ENCODE measurements around the gene LYRM7.
"Not testable (repeated sequence)": the region's sequence is repeated elsewhere in the genome, so short reads cannot be mapped to it uniquely, and the experiment has no call there.

The LYRM7 gene

GRCh38 chr5:131170540-131171275 is at the start of gene LYRM7:
TSS of gene LYRM7 (plus strand) at chr5:131170944. CDS start at chr5:131171021, 77 bp downstream.
- DNase-seq (ENCODE audit: low read depth), result peak; percentile 85

GRCh38 chr5:131127244-131127643 is 43.5 kb upstream of the LYRM7 start:
- DNase-seq (ENCODE audit: low read depth), result not testable (repeated sequence)

- DNase-seq (ENCODE audit: low read depth), result no peak
Observed at GRCh38 chr5:131129306-131129705, 41.4 kb upstream of the LYRM7 start.

- DNase-seq (ENCODE audit: low read depth), result not testable (repeated sequence)
Observed at GRCh38 chr5:131133091-131133490, 37.7 kb upstream of the LYRM7 start.

DNA sequence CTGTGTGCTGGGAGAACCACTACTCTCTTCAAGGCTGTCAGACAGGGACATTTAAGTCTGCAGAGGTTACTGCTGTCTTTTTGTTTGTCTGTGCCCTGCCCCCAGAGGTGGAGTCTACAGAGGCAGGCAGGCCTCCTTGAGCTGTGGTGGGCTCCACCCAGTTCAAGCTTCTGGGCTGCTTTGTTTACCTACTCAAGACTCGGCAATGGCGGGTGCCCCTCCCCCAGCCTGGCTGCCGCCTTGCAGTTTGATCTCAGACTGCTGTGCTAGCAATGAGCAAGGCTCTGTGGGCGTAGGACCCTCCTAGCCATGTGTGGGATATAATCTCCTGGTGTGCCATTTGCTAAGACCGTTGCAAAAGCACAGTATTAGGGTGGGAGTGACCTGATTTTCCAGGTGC is 32.3 kb upstream of the LYRM7 start:
- not testable (repeated sequence) for DNase-seq (ENCODE audit: low read depth)

DNA sequence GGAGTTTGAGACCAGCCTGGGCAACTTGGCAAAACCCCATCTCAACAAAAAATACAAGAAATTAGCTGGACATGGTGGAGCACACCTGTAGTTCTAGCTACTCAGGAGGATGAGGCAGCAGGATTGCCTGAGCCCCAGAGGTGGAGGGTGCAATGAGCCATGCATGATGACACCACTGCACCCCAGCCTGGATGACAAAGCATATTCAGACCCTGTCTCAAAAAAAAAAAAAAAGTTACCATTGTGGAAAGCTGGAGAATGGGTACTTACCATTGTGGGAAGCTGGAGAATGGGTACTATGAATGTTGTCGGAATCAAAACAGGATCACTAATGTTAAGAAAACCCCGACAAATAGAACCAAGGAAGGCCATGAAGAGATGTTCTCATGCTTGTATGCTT is 31.4 kb upstream of the LYRM7 start:
- no peak for DNase-seq (ENCODE audit: low read depth)

GRCh38 chr5:131142970-131143617 is 27.6 kb upstream of the LYRM7 start:
- DNase-seq (ENCODE audit: low read depth), result no peak

GRCh38 chr5:131147258-131147657 is 23.5 kb upstream of the LYRM7 start:
- DNase-seq (ENCODE audit: low read depth), result no peak

GRCh38 chr5:131148835-131149234 is 21.9 kb upstream of the LYRM7 start:
- DNase-seq (ENCODE audit: low read depth), result no peak

- no peak for DNase-seq (ENCODE audit: low read depth)
Observed at GRCh38 chr5:131150408-131150807, 20.3 kb upstream of the LYRM7 start.

GRCh38 chr5:131151216-131151615 is 19.5 kb upstream of the LYRM7 start:
- DNase-seq (ENCODE audit: low read depth), result no peak

- no peak for DNase-seq (ENCODE audit: low read depth)
Observed at GRCh38 chr5:131156385-131156784, 14.4 kb upstream of the LYRM7 start.

DNA sequence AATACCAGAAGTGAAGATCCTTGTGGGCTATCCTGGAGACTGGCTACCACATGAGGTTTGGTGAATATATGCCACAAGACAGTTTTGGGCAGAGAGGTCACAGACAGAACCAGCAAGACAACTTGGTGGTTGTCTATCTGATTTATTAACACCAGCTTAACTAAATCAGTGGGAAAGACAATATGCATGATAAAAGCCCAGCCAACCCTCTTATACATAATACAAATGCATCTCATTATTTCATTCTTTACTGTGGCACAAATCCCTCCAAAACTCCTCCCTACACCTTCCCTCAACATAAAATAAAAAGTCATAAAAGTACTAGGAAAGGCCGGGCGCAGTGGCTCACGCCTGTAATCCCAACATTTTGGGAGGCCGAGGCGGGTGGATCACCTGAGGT is 13.8 kb upstream of the LYRM7 start:
- no peak for DNase-seq (ENCODE audit: low read depth)

DNA sequence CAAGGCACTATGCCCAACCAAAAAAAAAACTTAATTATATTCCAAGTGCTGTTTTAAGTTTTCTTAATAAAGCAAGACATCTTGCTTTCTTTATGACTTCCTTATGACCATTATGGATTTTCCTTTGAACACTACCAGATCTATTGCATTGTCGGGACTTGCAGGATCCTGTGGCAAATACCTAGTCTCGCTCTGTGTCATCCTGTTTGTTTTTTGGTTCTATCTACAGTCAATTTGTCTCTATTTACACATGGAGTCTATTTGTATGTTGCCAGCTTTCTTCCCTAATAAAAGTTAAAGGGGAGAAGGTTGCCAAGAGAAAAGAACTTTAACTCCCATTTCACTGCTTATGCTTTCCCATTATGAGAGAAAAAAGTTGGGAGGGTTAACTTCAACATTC is 10.6 kb upstream of the LYRM7 start:
- DNase-seq (ENCODE audit: low read depth), result no peak

DNA sequence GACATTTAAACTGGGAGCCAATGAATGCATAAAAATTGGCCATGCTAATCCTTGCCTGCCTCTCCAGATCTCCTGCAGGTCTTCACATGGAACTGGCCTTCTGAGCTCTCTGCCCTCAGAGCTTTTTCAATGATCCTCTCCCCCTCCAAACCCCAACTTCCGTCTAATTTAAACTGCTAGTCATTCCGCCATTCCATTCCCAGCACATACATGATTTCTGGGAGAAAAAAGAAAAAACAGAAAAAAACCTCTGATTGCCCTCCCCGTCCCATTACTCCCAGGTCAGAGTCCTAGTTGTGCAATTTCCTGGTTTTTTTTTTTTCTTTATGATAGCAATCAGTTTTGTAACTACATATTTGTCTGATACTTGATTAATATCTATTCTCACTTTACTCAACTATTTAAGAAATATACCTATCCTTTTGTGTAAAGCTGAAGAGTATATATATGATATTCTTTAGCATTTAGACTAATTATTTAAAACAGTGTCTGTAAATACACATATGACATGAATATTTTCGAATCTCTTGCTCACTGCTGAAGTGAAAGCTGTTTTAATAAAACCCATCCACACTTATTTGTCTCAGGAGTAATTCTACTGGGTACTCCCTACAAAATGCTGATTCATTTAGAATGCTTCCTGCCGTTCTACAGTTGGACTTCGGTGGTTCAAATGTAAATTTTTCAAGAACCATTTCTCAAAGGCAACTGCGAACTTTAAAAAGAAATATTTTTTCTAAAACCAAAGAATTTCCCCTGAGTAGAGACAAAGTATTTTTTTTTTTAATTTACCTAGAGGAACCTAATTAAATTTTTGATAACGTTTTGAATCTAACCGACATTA is 7.2 kb upstream of the LYRM7 start:
- DNase-seq (ENCODE audit: low read depth), result no peak

DNA sequence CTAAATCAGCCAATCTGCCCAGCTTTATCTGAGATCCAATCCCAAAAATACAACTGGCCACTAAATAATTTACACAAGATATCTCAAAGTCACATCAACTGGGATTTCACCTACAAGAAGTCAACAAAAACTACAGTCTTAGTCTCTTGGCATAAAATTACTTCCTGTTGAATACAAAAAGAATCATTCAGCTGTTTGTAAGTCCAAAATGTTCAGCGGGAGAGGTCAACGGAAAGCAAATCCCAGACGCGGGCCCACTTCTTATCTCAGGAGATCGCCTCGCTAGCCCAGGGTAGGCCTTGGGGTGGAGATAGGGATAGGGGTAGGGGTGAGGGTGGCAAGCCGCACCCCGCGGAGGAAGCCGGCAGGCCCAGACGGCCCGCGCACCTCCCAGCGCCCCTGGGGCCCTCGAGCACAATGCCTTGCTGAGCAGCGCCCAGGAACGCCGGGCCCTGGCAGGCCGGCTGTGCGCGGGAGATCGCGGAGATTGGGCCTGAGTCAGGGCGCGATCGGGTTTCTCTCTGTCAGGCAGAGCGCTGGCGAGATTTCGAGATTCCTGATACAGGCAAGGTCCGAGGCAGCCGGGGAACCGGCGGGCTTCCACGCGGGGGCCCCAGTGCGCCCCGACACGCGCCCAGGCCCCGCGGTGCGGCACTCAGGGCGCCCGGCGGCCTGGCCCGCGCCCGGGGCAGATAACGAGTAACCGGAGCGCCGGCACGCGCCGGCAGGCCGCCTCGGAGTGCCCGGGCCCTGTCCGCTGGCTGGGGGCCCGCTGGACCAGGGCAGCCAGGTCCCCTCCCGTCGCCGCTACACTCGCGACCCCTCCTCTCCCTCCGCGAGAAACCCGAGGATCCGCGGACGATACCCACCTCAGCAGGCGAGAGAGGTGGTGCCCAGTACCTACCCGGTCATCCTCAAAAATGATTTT is 6.3 kb upstream of the LYRM7 start:
- DNase-seq (ENCODE audit: low read depth), result peak; percentile 35

GRCh38 chr5:131165119-131165727 is 5.5 kb upstream of the LYRM7 start, which contains the start of gene HINT1:
TSS of gene HINT1 (minus strand) at chr5:131165256. CDS start at chr5:131165205, 51 bp downstream.
- DNase-seq (ENCODE audit: low read depth), result peak; percentile 80

DNA sequence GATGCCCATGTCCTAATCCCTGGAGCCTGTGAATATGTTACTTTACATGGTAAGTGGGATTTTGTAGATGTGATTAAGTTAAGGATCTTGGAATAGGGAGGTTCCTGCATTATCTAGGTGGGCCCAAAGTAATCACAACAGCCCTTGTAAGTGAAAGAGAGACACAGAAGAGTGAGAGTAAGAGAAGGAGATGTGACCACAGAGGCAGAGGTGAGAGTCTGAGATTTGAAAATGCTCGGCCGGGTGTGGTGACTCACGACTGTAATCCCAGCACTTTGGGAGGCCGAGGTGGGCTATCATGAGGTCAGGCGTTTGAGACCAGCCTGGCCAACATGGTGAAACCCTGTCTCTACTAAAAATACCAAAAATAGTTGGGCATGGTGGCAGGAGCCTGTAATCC is 3.1 kb upstream of the LYRM7 start:
- no peak for DNase-seq (ENCODE audit: low read depth)

DNA sequence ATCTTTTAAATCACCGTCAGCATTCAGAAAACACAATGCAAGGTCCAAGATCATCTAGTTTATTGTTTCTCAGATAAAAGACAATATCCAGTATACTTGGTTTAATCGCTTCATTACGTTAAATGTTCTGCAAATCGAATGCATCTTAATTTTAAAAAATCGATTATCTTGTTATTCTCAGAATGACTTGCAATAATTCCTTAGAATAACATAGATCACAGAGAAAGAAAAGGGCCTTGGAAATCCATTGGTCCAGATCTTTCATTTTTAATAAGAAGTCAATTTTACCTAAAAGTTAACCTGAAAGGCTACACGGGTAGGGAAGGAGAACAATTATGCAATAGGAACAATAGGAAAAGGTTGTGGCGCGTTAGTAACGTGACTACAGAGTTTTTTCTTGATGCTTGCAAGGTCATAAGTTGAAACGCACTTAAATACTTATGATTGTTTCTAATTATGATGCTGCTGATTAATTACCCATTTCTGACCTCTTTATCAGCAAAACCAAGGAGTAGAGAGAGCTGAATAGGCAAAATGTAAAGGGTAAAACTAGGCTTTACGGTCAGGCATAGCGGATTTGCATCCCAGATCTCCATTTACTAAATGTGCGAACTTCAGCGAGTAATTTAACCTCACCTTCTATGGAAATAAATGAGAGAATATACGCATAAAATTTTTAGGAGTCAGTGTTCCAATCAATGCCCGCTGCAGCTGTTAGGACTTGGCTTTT is 769 bp upstream of the LYRM7 start:
- no peak for DNase-seq (ENCODE audit: low read depth)

DNA sequence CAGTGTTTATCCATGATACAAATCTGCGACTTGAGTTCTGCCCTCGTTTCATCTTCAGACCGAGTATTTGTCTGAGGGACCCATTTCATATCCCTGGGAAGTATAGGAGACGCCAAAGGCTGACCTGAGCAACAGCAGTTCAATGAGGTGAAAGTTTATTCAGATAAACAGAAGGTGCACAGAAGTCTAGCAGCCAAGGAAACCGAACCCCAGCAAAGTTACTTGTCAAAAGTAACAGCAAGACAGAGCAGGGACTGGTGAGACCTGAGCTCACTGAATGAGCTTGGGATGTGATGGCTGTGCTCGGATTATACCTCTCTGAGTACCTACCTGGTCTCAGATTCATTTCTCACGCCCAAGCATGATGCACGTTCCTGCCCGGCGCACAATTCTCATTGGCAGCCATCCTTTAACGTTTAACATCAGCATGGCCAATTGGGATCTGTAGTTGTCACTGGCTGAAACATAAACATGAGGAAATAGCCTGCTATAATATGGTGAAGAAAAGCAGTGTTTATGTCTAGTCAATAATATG is 599 bp downstream of the LYRM7 start:
- no peak for DNase-seq (ENCODE audit: low read depth)
